ENCODE measurements around the gene SLC25A30. TPM values are rescaled to one million over a fixed set of nuclear protein-coding genes. Genes with fewer than 3 reads are reported as not detected.

The SLC25A30 gene
- total RNA-seq, 2 donors from 2014 or later: 9.9 to 12.4 TPM

DNA sequence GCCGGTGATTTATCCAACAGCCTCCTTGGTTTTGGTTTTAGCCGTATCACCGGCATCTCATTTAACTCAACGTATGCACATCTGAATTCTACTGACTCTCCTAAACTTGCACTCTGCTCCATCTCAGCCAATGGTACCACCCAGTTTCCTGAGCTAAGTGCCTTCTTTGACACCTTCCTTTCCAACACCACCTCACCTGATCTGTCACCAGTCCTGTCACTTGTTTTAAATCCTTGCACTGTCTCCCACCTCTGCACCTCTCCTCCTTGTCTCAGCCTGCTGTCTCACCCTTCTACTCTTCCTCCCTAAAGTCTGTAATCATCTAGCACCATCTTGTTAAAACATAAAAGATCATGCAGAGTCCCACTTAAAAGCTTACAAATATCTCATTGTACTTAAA, 49.1 kb downstream of the SLC25A30 start:
- Histone ChIP-seq H3K9ac (ENCODE audit: extremely low read depth, low read length, poor library complexity, severe bottlenecking) (no peak overlapping the region), H3K4me1 (ENCODE audit: control insufficient read depth, insufficient read depth, low read length) (peaks cover 14% of the 10 kb centered on the region), H3K27ac (ENCODE audit: low read depth, low read length) (no peak overlapping the region), H3K4me3 (ENCODE audit: low read length) (no peak overlapping the region), H3K9me3 (ENCODE audit: control insufficient read depth, low read length) (no peaks in the 10 kb centered on the region), H3K27me3 (ENCODE audit: control insufficient read depth, insufficient read depth, low read length, poor library complexity, severe bottlenecking) (no peaks in the 10 kb centered on the region), H3K36me3 (ENCODE audit: control insufficient read depth, insufficient read depth, low read length) (peaks cover 5% of the 10 kb centered on the region)
- Mint-ChIP-seq H3K27me3 (ENCODE audit: insufficient read depth) (no peaks in the 10 kb centered on the region), H3K4me3 (no peak overlapping the region), H3K36me3 (ENCODE audit: low read depth) (peaks cover 21% of the 10 kb centered on the region), H3K9me3 (peaks cover 2% of the 10 kb centered on the region), H3K27ac (peak overlapping the region; percentile 0), H3K4me1 (peaks cover 44% of the 10 kb centered on the region)
- no peak for TF ChIP-seq CTCF (conservative IDR thresholded peaks at IDR 0.05)
- no peak for DNase-seq
- 93 to 96% methylated on average over 4 of the region's 4 CpGs for WGBS, 2 experiments (ENCODE audit: insufficient coverage in 1 of 2, insufficient read length in 1 of 2)

GRCh38 chr13:45368571-45368970, 49.6 kb downstream of the SLC25A30 start:
- no peaks in the 10 kb centered on the region for H3K27me3 Mint-ChIP-seq (ENCODE audit: insufficient read depth)
- Histone ChIP-seq H3K4me3 (ENCODE audit: low read length) (no peak overlapping the region), H3K9me3 (ENCODE audit: control insufficient read depth, low read length) (peaks cover 1% of the 10 kb centered on the region), H3K4me1 (ENCODE audit: control insufficient read depth, insufficient read depth, low read length) (peaks cover 14% of the 10 kb centered on the region), H3K27me3 (ENCODE audit: control insufficient read depth, insufficient read depth, low read length, poor library complexity, severe bottlenecking) (no peaks in the 10 kb centered on the region), H3K9ac (ENCODE audit: extremely low read depth, low read length, poor library complexity, severe bottlenecking) (no peak overlapping the region), H3K27ac (ENCODE audit: low read depth, low read length) (no peak overlapping the region), H3K36me3 (ENCODE audit: control insufficient read depth, insufficient read depth, low read length) (peaks cover 10% of the 10 kb centered on the region)
- DNase-seq: no peak
- H3K4me1 Mint-ChIP-seq: peaks cover 44% of the 10 kb centered on the region
- H3K27ac Mint-ChIP-seq: peak overlapping the region; percentile 18
- H3K4me3 Mint-ChIP-seq: no peak overlapping the region
- H3K36me3 Mint-ChIP-seq (ENCODE audit: low read depth): peaks cover 25% of the 10 kb centered on the region
- TF ChIP-seq CTCF (conservative IDR thresholded peaks at IDR 0.05): no peak
- 91 to 93% methylated on average over 3 of the region's 3 CpGs for WGBS, 2 experiments (ENCODE audit: insufficient coverage in 1 of 2, insufficient read length in 1 of 2)
- peaks cover 7% of the 10 kb centered on the region for H3K9me3 Mint-ChIP-seq

DNA sequence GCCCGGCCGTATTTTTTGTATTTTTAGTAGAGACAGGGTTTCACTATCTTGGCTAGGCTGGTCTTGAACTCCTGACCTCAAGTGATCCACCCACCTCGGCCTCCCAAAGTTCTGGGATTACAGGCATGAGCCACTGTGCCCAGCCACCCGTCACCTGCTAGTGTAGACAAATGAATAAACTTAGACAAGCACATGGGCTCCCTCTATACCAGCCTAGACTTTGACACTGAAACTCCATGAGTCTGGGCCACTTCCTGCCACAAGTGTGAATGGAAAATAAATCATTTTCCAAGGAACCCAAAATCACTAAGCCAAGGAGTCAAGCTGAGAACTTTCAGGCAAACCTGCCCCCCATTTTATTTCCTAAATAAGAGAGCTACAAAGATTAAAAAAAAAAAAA, 50.2 kb downstream of the SLC25A30 start:
- DNase-seq: no peak
- Mint-ChIP-seq H3K27me3 (ENCODE audit: insufficient read depth) (no peaks in the 10 kb centered on the region), H3K36me3 (ENCODE audit: low read depth) (peaks cover 31% of the 10 kb centered on the region), H3K4me3 (no peak overlapping the region), H3K27ac (no peak overlapping the region), H3K9me3 (peaks cover 13% of the 10 kb centered on the region), H3K4me1 (peaks cover 40% of the 10 kb centered on the region)
- H3K9ac ChIP-seq (ENCODE audit: extremely low read depth, low read length, poor library complexity, severe bottlenecking): no peak overlapping the region
- H3K9me3 ChIP-seq (ENCODE audit: control insufficient read depth, low read length): peaks cover 7% of the 10 kb centered on the region
- 89 to 97% methylated on average over 3 to 4 of the region's 4 CpGs for WGBS, 2 experiments (ENCODE audit: insufficient coverage in 1 of 2, insufficient read length in 1 of 2)
- no peak overlapping the region for H3K4me3 ChIP-seq (ENCODE audit: low read length)
- H3K27ac ChIP-seq (ENCODE audit: low read depth, low read length): no peak overlapping the region
- peaks cover 11% of the 10 kb centered on the region for H3K4me1 ChIP-seq (ENCODE audit: control insufficient read depth, insufficient read depth, low read length)
- peaks cover 16% of the 10 kb centered on the region for H3K36me3 ChIP-seq (ENCODE audit: control insufficient read depth, insufficient read depth, low read length)
- no peak for TF ChIP-seq CTCF (conservative IDR thresholded peaks at IDR 0.05)
- H3K27me3 ChIP-seq (ENCODE audit: control insufficient read depth, insufficient read depth, low read length, poor library complexity, severe bottlenecking): no peaks in the 10 kb centered on the region

All from endodermal cell (in vitro differentiated cells).